ENCODE data around the gene PTPN4. TPM values are rescaled to one million over a fixed set of nuclear protein-coding genes. Genes with fewer than 3 reads are reported as not detected.

The PTPN4 gene
- total and polyA plus RNA-seq, 8 donors, result 22.0 to 48.4 (median 28.9) TPM

DNA sequence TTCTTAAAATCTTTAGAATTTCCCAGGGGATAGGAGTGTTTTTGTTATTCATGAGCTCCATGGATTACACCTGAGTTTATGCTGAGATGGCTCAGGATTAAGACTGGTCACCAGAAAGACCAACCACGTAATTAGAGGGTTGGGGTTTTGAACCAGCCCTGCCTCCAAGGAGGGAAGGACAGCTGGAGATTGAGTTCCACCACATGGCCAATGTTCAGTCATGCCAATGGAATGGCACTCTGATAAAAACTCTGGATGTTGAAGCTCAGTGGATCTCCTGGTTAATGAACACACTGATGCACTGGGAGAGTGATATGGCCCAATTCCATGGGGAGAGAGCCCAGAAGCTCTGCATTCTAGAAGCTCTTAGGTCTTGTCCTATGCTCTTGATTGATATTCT is 38.7 kb upstream of the PTPN4 start:
- no peak for DNase-seq
- TF ChIP-seq, protein P1, sequence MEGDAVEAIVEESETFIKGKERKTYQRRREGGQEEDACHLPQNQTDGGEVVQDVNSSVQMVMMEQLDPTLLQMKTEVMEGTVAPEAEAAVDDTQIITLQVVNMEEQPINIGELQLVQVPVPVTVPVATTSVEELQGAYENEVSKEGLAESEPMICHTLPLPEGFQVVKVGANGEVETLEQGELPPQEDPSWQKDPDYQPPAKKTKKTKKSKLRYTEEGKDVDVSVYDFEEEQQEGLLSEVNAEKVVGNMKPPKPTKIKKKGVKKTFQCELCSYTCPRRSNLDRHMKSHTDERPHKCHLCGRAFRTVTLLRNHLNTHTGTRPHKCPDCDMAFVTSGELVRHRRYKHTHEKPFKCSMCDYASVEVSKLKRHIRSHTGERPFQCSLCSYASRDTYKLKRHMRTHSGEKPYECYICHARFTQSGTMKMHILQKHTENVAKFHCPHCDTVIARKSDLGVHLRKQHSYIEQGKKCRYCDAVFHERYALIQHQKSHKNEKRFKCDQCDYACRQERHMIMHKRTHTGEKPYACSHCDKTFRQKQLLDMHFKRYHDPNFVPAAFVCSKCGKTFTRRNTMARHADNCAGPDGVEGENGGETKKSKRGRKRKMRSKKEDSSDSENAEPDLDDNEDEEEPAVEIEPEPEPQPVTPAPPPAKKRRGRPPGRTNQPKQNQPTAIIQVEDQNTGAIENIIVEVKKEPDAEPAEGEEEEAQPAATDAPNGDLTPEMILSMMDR (IDR thresholded peaks at IDR 0.05), result no peak
- Histone ChIP-seq H3K9me3 (no peaks in the 10 kb centered on the region), H3K27ac (no peak overlapping the region), H3K4me3 (no peak overlapping the region), H3K4me1 (no peaks in the 10 kb centered on the region), H3K27me3 (no peaks in the 10 kb centered on the region), H3K36me3 (no peaks in the 10 kb centered on the region)
- intact Hi-C loops (cut with DNase I), result no loop called here
- ATAC-seq, result no peak

DNA sequence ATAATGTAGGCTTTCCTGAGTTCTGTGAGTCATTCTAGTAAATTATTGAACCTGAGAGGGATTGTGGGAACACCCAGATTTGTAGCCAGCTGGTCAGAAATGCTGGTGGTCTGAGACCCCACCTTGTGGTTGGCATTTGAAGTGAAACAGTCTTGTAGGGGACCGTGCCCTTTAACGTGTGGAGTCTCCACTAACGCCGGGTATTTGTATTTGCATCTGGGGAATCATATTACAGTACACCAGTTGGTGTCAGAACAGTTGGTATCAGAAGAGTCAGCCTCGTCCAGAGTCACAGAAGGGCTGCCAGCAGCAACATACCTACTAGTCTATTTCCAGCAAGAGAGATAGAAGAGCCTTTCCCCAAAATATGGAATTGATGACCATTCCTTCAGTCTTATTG is 38.3 kb upstream of the PTPN4 start:
- TF ChIP-seq, protein P1 (IDR thresholded peaks at IDR 0.05), result no peak

DNA sequence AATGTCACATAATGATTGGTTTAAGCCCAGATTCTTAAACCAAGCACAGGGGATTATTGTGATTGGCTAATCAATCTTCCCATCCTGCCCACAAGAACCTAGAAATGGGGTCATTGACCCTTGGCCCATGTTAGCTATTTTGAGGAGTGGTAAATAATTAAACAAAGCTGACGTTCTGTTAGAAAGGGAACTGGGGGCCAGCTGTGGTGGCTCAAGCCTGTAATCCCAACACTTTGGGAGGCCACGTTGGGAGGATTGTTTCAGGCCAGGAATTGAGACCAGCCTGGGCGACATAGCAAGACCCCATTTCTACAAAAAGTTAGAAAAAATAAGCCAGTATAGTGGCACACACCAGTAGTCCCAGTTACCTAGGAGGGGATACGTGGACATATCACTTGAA is 37.8 kb upstream of the PTPN4 start:
- DNase-seq (no peak), ATAC-seq (no peak)
- TF ChIP-seq, protein P1 (IDR thresholded peaks at IDR 0.05), result no peak
- Histone ChIP-seq H3K9me3 (no peaks in the 10 kb centered on the region), H3K36me3 (no peaks in the 10 kb centered on the region), H3K4me1 (no peaks in the 10 kb centered on the region), H3K4me3 (no peak overlapping the region), H3K27me3 (no peaks in the 10 kb centered on the region), H3K27ac (no peak overlapping the region)
- intact Hi-C loops (cut with DNase I), result no loop called here

More for the DNA sequence above, 38.3 kb upstream of the PTPN4 start:
- ATAC-seq (no peak), DNase-seq (no peak)
- H3K9me3 ChIP-seq, result no peaks in the 10 kb centered on the region
- H3K4me1 ChIP-seq, result no peaks in the 10 kb centered on the region
- no peak overlapping the region for H3K4me3 ChIP-seq
- intact Hi-C loops (cut with DNase I), result no loop called here
- no peaks in the 10 kb centered on the region for H3K27me3 ChIP-seq
- H3K36me3 ChIP-seq, result no peaks in the 10 kb centered on the region
- H3K27ac ChIP-seq, result no peak overlapping the region

DNA sequence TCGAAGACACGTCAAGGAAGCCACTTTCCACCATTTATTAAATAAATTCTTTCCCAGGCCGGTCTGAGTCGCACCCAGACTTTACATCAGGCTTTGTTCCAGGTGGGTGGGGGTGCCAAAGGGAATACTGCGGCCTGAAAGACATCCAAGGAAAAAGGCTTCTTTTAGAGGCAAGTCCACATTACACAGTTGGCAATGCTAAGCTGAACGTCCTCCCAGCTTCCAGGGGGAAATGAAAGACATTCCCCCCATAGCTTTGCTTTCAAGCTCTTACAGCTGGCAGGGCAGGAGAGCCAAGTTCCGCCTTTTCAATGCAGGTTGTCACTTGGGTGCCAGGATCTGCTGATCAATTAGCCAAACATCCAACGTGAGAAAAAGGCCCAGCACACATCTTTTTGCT is 36.5 kb upstream of the PTPN4 start:
- no peak for DNase-seq
- TF ChIP-seq, protein P1 (IDR thresholded peaks at IDR 0.05), result no peak
- no peak for ATAC-seq
- Histone ChIP-seq H3K4me1 (no peaks in the 10 kb centered on the region), H3K27me3 (no peaks in the 10 kb centered on the region), H3K4me3 (no peak overlapping the region), H3K36me3 (no peaks in the 10 kb centered on the region), H3K9me3 (no peaks in the 10 kb centered on the region), H3K27ac (no peak overlapping the region)
- intact Hi-C loops (cut with DNase I), result no loop called here

DNA sequence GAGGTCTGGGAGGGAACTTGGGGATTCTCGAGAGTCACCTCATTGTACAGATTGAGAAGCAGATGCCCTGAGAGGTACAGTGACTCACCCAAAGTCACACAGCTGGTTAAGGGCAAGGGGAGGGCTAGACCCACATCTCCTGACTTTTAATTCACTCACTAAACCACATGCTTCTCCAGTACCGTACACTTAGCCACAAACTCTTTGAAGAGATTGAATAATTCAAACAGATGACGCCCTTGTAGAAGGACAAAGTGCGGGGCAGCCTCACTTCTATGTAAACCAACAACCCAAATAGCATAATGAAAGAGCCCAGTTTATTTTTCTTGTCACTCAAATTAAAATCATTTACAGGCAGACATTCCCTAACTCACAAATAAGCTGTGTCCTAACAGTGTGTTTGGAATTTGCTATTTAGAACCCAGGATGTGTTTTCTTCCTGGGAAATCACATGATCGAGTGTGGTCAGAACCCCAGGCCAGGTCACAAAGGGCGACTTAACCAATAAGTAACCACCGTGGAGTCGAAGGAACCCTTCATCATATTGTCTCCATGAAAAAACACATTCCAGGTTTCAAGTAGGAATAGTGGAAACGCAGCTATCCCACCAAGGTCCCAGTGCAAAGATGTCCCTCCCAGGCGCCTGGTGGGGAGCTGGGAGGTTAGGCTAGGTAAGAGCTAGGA is 35.8 kb upstream of the PTPN4 start:
- H3K9me3 ChIP-seq, result no peaks in the 10 kb centered on the region
- TF ChIP-seq, protein P1 (IDR thresholded peaks at IDR 0.05), result no peak
- no peak overlapping the region for H3K27ac ChIP-seq
- intact Hi-C loops (cut with DNase I), result no loop called here
- no peaks in the 10 kb centered on the region for H3K36me3 ChIP-seq
- no peaks in the 10 kb centered on the region for H3K27me3 ChIP-seq
- no peak overlapping the region for H3K4me3 ChIP-seq
- DNase-seq (no peak), ATAC-seq (peak; percentile 37)
- no peaks in the 10 kb centered on the region for H3K4me1 ChIP-seq

Measured in left lung (tissue), 10 donors.